Neural progenitor cell (in vitro differentiated cells): ENCODE measurements around the gene ARHGDIA.

Source experiments
- EZH2 ChIP-seq: fragments of 200-600 bp; sonication (generic); IDR thresholded peaks from 2 replicates; pipeline ENCODE4 v1.6.1; 2017; ENCODE audit warnings: antibody characterized with exemption, mild to moderate bottlenecking, moderate library complexity
- EZH2phosphoT487 ChIP-seq: fragments of 200-600 bp; sonication (generic); IDR thresholded peaks from 2 replicates; pipeline ENCODE4 v1.6.1; 2017; ENCODE audit warnings: antibody characterized with exemption
- TF ChIP-seq, protein P1 (sequence below): fragments of 200-600 bp; sonication (generic); IDR thresholded peaks from 2 replicates; pipeline ENCODE4 v1.5.1; 2017; ENCODE audit warnings: antibody characterized with exemption, mild to moderate bottlenecking

DNA sequence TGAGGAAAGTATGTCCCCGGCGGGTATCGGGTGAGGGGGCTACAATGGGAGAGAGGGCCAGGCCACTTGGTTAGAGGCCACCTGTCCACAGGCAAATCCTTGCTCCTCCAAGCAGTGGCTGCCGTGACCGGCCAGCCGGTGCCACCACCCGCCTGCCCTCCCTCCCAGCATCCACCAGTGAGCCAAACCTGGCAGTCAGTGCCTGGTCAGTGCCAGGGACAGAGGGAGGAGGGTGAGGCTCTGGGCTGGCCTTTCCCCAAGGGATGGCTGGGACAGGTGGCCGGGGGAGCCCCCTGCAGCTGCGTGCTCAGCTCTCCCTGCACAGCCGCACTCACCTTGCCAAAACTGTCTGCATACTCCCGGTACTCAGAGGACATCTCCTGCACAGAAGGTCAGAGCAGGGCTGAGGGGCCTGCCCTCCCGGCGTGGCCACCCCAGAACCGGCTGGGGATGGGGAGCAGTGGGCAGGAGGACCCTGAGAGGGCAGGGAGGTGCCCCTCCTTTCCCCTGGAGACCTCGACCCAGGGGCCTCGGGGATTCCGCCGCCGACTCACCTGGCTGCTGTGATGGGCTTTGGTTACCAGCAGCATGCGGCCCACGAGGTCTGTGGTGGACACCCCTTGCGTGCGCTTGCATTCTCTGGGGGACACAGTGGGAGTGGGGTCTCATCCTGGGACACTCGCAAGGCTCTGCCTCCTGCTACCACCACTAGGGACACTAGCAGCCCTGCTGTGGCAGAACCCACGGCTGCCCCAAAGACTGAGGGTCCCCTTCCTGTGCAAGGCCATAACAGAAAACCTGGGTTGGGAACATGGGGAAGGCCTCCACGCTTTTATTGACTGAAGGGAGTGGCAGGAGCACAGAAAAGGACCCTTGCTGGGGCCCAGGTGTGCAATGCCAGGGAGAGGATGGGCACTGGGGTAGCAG lies 36.3 kb upstream of the ARHGDIA start:
- TF ChIP-seq, protein P1, sequence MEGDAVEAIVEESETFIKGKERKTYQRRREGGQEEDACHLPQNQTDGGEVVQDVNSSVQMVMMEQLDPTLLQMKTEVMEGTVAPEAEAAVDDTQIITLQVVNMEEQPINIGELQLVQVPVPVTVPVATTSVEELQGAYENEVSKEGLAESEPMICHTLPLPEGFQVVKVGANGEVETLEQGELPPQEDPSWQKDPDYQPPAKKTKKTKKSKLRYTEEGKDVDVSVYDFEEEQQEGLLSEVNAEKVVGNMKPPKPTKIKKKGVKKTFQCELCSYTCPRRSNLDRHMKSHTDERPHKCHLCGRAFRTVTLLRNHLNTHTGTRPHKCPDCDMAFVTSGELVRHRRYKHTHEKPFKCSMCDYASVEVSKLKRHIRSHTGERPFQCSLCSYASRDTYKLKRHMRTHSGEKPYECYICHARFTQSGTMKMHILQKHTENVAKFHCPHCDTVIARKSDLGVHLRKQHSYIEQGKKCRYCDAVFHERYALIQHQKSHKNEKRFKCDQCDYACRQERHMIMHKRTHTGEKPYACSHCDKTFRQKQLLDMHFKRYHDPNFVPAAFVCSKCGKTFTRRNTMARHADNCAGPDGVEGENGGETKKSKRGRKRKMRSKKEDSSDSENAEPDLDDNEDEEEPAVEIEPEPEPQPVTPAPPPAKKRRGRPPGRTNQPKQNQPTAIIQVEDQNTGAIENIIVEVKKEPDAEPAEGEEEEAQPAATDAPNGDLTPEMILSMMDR, result peak; percentile 4
- TF ChIP-seq EZH2 (no peak), EZH2phosphoT487 (no peak)
